DND-41 (cell line): Measurements from ENCODE around the gene XAB2.

ENCODE experiments used
- ATAC-seq: fragments of 200-7000 bp; cut with Tn5 transposase; 3 replicates; pipeline ENCODE4 v1.9.1; 2021; ENCODE audit warnings: low read depth; ENCODE audit not compliant: insufficient read depth
- DNase-seq: peaks from one replicate; pipeline ENCODE4 v3.0.0-alpha.2; 2020
- H2AFZ ChIP-seq: 2 replicates; pipeline ENCODE4 v1.6.0; 2012; ENCODE audit warnings: low read depth, low read length
- H3K27ac ChIP-seq: 2 replicates; pipeline ENCODE4 v1.5.1; 2012; ENCODE audit warnings: low read length, inconsistent platforms
- H3K27me3 ChIP-seq: fragments of 200-600 bp; sonication (generic); 2 replicates; pipeline ENCODE4 v1.6.0; 2012; ENCODE audit warnings: low read length, mild to moderate bottlenecking, inconsistent platforms; ENCODE audit not compliant: insufficient read depth, poor library complexity
- H3K36me3 ChIP-seq: 2 replicates; pipeline ENCODE4 v1.5.1; 2012; ENCODE audit warnings: low read length, inconsistent platforms; ENCODE audit not compliant: insufficient read depth
- H3K4me1 ChIP-seq: 2 replicates; pipeline ENCODE4 v1.5.1; 2012; ENCODE audit warnings: mild to moderate bottlenecking, low read length; ENCODE audit not compliant: insufficient read depth
- H3K4me2 ChIP-seq: 2 replicates; pipeline ENCODE4 v1.6.0; 2012; ENCODE audit warnings: mild to moderate bottlenecking, moderate library complexity, low read length, inconsistent platforms; ENCODE audit not compliant: insufficient read depth
- H3K4me3 ChIP-seq, 2 experiments: fragments of 200-600 bp in 1 of 2; shearing (Covaris generic) in 1 of 2; 2 replicates each; pipeline ENCODE4 v1.5.1; 2012 to 2016; ENCODE audit warnings: inconsistent platforms in 2 of 2, low read length in 2 of 2, mild to moderate bottlenecking in 2 of 2, low read depth in 1 of 2, moderate library complexity in 1 of 2
- H3K79me2 ChIP-seq: 2 replicates; pipeline ENCODE4 v1.6.0; 2012; ENCODE audit warnings: low read length, inconsistent platforms; ENCODE audit not compliant: insufficient read depth
- H3K9ac ChIP-seq: 2 replicates; pipeline ENCODE4 v1.6.0; 2012; ENCODE audit warnings: low read depth, mild to moderate bottlenecking, inconsistent platforms, low read length, moderate library complexity
- H3K9me3 ChIP-seq: 2 replicates; pipeline ENCODE4 v1.5.1; 2012; ENCODE audit warnings: low read length, moderate library complexity, mild to moderate bottlenecking, inconsistent platforms; ENCODE audit not compliant: insufficient read depth, severe bottlenecking
- H4K20me1 ChIP-seq: 2 replicates; pipeline ENCODE4 v1.6.0; 2012; ENCODE audit warnings: low read length; ENCODE audit not compliant: insufficient read depth
- CTCF ChIP-seq: IDR thresholded peaks from 2 replicates; pipeline ENCODE4 v1.5.1; 2012; ENCODE audit warnings: borderline replicate concordance, low read length, moderate library complexity, mild to moderate bottlenecking; ENCODE audit not compliant: poor library complexity, severe bottlenecking; ENCODE audit errors: extremely low read depth
- EZH2 ChIP-seq: IDR thresholded peaks from 3 replicates; pipeline ENCODE4 v1.6.1; 2012; ENCODE audit warnings: borderline replicate concordance, low read depth, mild to moderate bottlenecking, moderate library complexity, low read length, inconsistent platforms; ENCODE audit not compliant: severe bottlenecking

The XAB2 gene

GRCh38 chr19:7598180-7598579, 31.2 kb downstream of the XAB2 start:
- no peaks in the 10 kb centered on the region for H3K79me2 ChIP-seq
- H3K4me1 ChIP-seq: no peaks in the 10 kb centered on the region
- H3K36me3 ChIP-seq: no peaks in the 10 kb centered on the region
- H2AFZ ChIP-seq: no peak overlapping the region
- no peak overlapping the region for H3K27ac ChIP-seq
- no peak overlapping the region for H3K4me2 ChIP-seq
- ATAC-seq (no peak), DNase-seq (no peak)
- H4K20me1 ChIP-seq: no peaks in the 10 kb centered on the region
- no peak overlapping the region for H3K9ac ChIP-seq
- no peak for TF ChIP-seq CTCF
- no peak for TF ChIP-seq EZH2
- no peaks in the 10 kb centered on the region for H3K9me3 ChIP-seq
- no peak overlapping the region for H3K4me3 ChIP-seq
- H3K27me3 ChIP-seq: no peaks in the 10 kb centered on the region

GRCh38 chr19:7597689-7598088, 31.7 kb downstream of the XAB2 start:
- H3K27ac ChIP-seq: no peak overlapping the region
- no peak for DNase-seq
- H3K9me3 ChIP-seq: no peaks in the 10 kb centered on the region
- H3K27me3 ChIP-seq: no peaks in the 10 kb centered on the region
- ATAC-seq: no peak
- H3K4me1 ChIP-seq: no peaks in the 10 kb centered on the region
- no peak overlapping the region for H2AFZ ChIP-seq
- TF ChIP-seq EZH2 (no peak), CTCF (no peak)
- H3K4me3 ChIP-seq: no peak overlapping the region
- no peak overlapping the region for H3K4me2 ChIP-seq
- no peaks in the 10 kb centered on the region for H3K79me2 ChIP-seq
- no peaks in the 10 kb centered on the region for H3K36me3 ChIP-seq
- no peak overlapping the region for H3K9ac ChIP-seq
- no peaks in the 10 kb centered on the region for H4K20me1 ChIP-seq

- Histone ChIP-seq H3K9ac (no peak overlapping the region), H3K27ac (no peak overlapping the region), H3K36me3 (no peaks in the 10 kb centered on the region), H2AFZ (no peak overlapping the region), H3K4me2 (no peak overlapping the region), H4K20me1 (no peaks in the 10 kb centered on the region), H3K27me3 (no peaks in the 10 kb centered on the region), H3K79me2 (no peaks in the 10 kb centered on the region), H3K4me3 (no peak overlapping the region), H3K9me3 (no peaks in the 10 kb centered on the region), H3K4me1 (no peaks in the 10 kb centered on the region)
- DNase-seq (no peak), ATAC-seq (no peak)
- TF ChIP-seq EZH2 (no peak), CTCF (no peak)
Measured at GRCh38 chr19:7596211-7596937, 33.0 kb downstream of the XAB2 start.
